ENCODE measurements around the gene MAGEA3.

- no peak for TF ChIP-seq CTCF (IDR thresholded peaks at IDR 0.05)
- TF ChIP-seq POLR2A (IDR thresholded peaks at IDR 0.05), result no peak
These were observed 46.5 kb upstream of the MAGEA3 start for GRCh38 chrX:152652060-152652459.

Measured in transverse colon (tissue), 3 donors.